ENCODE measurements around the gene C10orf90.

The C10orf90 gene, protein sequence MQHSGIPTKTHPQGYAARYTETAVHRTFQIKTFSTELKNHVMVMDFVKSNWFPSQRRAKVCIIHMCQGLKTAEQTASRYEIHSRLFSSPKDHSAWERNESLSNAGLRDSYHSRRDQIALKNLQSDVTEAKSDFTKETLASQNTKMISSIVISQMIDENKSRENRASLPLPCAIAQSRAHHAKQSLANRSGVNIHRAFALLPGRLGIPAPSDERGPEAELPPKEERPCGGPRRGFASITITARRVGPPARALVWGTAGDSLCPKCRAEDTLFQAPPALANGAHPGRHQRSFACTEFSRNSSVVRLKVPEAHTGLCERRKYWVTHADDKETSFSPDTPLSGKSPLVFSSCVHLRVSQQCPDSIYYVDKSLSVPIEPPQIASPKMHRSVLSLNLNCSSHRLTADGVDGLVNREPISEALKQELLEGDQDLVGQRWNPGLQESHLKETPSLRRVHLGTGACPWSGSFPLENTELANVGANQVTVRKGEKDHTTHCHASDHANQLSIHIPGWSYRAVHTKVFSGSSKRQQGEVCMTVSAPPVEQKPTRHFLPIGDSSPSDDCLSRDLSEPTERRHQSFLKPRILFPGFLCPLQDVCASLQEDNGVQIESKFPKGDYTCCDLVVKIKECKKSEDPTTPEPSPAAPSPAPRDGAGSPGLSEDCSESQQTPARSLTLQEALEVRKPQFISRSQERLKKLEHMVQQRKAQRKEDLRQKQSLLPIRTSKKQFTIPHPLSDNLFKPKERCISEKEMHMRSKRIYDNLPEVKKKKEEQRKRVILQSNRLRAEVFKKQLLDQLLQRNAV

DNA sequence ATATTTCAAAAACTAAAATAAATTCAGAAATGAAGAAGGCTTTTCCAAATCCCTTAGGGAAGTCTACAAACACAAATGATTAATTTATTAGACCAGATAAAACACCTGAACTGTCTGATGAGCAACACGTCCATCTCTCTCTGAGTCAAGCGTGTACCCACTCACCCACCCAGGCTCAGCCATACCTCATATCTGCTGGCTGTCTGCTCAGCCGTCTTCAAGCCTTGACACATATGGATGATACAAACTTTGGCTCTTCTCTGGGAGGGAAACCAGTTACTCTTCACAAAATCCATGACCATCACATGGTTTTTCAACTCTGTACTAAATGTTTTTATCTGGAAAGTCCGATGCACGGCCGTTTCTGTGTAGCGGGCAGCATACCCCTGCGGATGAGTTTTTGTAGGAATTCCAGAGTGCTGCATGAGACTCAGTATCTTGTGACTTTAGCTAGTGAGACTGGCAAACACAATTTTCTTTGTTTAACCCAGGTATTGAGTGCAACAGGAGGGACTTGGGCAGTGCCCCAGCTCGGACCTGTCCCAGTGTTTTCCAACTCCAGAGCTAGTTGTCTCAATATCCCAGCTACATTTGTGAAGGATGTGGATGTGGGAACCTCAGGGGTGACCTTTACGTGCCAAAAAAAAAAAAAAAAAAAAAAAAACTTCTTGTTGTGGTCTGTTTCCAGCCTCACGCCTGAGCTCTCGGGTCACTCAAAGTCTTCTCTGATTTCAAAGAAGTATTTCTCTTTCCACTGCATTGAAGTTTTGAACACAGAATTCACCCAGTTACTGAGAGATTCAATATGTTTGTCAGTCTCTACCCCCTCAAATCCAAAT, at the start of gene C10orf90:
Gene C10orf90, minus strand, starts transcription at position 638 of the 839 bp plus-strand sequence. Its CDS starts 213 bp downstream, at position 425.
- no peak for DNase-seq (ENCODE audit: low spot score)

DNA sequence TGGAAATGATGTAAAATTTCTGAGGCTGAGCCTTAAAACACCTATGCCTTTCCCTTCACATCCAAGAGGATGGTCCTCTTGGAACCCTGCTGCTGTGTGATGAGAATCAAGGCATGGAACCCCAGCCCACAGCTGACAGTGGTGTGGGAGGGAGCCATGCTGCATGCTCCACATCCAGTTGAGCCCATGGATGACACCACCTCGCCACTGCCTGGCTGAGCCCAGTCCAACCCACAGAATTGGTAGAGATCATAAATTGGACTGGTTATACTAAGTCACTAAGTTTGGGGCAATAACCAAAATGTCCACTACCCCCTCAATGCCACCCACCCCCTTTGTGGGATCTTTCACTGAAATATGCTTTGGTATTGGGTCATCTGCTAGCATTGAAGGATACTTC, 45.9 kb upstream of the C10orf90 start:
- DNase-seq (ENCODE audit: low spot score): no peak

GRCh38 chr10:126713594-126713993, 43.1 kb upstream of the C10orf90 start:
- no peak for DNase-seq (ENCODE audit: low spot score)

DNA sequence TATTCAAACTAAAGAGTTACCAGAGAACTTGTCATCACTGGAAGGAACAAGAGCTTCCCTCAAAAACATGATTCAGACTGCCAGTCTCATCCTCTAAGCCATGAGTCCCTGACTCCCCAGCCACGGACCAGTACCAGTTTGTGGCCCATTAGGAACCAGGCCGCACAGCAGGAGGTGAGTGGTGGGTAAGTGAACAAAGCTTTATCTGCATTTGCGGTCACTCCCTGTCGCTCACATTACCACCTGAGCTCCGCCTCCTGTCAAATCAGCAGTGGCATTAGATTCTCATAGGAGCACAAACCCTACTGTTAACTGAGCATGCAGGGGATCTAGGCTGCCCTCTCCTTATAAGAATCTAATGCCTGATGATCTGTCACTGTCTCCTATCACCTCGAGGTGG, 42.2 kb upstream of the C10orf90 start:
- DNase-seq (ENCODE audit: low spot score): no peak

- no peak for DNase-seq (ENCODE audit: low spot score)
Measured at GRCh38 chr10:126705951-126706565, 35.6 kb upstream of the C10orf90 start.

- no peak for DNase-seq (ENCODE audit: low spot score)
Measured at GRCh38 chr10:126705131-126705530, 34.6 kb upstream of the C10orf90 start.

GRCh38 chr10:126704649-126705048, 34.2 kb upstream of the C10orf90 start:
- DNase-seq (ENCODE audit: low spot score): no peak

GRCh38 chr10:126702181-126702580, 31.7 kb upstream of the C10orf90 start:
- DNase-seq (ENCODE audit: low spot score): no peak

GRCh38 chr10:126701526-126701925, 31.0 kb upstream of the C10orf90 start:
- no peak for DNase-seq (ENCODE audit: low spot score)

DNA sequence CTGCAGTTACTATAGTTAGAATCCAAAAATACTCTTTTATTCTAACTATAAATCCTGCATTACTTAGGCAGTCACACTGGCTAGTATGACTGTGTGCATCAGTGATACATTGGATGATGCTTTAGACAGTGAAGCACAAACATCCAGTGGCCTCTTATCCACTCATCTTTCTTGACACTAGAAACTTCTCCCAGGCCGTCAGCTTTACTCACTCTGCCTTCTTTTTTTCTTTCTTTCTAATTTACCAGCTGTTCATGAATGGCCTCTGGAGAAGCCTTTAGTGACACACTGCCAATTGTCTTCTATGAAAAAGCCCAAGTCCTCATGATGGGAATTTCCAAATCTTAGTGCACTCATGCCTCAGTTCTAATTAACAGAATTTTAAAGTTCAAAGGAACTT, 26.2 kb upstream of the C10orf90 start:
- DNase-seq (ENCODE audit: low spot score): no peak

DNA sequence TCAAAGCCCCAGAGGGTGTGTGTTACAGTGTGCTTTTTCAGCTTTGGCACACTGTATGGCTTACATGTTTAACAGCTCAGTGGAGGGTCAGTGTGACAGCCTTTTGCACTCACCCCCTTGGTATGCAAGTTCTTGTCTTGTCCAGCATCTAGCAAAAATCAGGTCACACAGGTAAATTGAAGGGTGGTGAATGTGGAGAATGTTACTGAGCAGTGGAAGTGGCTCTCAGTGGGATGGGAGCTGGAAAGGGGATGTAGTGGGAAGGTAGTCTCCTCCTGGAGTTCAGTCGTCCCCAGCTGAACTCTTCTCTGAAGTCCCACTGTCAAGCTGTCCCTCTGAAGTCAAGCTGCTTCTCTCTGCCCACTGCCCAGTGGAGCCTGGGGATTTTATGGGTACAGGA, 21.0 kb upstream of the C10orf90 start:
- DNase-seq (ENCODE audit: low spot score): no peak

GRCh38 chr10:126690534-126690933, 20.0 kb upstream of the C10orf90 start:
- DNase-seq (ENCODE audit: low spot score): no peak

DNA sequence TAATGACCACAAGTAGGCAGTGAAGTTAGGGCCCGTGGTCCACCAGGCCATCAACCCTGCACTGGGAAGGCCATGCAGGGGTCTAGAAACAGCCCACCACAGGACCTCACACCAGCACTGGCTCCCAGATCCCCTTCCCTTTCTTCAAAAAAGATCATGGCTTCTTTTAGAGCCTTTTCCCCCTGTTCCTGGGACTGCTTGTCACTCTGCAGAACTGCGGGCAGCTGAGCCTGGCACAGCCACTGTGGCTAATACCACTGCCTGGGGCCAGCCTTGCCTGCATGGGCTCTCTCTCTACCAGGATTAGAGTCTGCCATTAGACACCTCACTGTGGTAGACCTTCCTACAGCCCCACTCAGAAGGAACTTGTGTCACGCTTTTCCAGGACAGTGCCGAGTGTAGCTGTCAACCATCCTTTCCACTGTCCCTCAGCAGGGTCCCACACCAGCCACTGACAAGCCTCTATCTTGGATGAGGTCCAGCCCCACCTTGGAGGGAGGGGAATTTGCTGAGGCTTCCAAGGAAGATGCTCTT, 19.0 kb upstream of the C10orf90 start:
- DNase-seq (ENCODE audit: low spot score): no peak

DNA sequence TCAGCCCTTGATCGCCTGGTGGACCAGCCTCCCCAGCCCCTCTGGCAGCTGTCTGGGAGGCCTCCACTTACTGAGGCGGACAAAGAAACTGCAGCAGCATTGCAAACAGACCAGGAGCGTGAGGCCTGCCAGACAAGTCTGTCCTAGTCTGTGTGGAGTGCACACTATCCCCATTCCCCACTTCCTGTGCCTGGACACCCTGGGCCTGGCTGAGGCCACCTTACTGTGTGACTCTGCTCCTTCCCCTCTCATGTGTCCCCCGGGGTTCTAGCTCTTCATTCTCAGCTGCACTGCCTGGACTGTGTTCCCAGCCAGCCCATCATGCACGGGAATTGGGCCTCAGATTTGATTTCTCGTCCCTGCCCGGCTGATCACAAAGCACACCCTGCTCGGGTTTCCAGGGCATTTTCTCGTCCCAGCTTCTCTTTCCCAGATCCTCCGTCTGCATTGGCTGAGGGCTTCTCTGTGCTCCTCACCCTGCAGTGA, 16.7 kb upstream of the C10orf90 start:
- DNase-seq (ENCODE audit: low spot score): no peak

DNA sequence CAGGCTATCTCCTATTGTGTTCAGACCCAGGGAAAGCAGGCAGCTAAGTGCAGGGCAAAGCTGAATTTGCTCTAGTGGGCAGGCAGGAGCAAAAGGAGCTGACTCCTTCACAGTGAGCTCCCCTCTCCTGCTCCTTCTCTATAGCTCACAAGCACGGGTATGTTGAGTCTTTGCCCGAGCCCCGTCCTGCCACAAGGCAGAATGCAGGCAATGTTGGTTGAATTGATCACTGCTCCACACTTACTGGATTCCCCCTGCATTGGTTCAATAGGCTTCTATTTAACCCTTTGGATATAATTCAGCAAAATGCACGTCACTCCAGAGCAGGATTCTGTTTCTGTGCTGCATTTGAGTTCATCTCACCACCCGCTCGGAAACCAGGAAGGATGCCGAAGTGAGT, 16.2 kb upstream of the C10orf90 start:
- DNase-seq (ENCODE audit: low spot score): no peak

GRCh38 chr10:126686268-126686667, 15.8 kb upstream of the C10orf90 start:
- DNase-seq (ENCODE audit: low spot score): no peak

GRCh38 chr10:126685756-126686155, 15.3 kb upstream of the C10orf90 start:
- no peak for DNase-seq (ENCODE audit: low spot score)

DNA sequence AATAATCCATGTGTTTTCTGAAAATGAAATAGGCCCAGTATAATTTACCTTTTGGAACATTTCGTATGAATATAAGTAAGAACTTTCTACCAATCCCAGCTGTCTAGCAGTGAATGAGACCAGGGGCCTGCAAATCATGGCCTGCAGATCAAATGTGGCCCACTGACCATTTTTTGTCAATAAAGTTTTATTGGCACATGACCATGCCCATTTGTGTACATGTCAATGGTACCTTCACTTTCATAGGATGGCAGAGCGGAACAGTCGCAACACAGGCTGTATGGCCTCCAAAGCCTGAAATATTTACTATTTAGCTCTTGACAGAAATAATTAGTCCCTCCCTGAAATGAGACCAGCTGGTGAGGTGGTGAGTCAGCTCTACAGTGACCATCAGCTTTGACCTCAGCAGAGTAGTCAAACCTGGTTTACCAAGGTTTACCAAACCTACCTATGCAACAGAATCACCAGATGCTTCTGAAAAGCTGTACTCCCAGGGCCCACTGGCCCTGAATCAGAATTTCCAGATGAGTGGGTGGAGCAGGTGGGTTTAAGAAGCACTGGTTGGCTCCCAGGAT, 13.8 kb upstream of the C10orf90 start:
- no peak for DNase-seq (ENCODE audit: low spot score)

GRCh38 chr10:126683466-126683865, 13.0 kb upstream of the C10orf90 start:
- no peak for DNase-seq (ENCODE audit: low spot score)

DNA sequence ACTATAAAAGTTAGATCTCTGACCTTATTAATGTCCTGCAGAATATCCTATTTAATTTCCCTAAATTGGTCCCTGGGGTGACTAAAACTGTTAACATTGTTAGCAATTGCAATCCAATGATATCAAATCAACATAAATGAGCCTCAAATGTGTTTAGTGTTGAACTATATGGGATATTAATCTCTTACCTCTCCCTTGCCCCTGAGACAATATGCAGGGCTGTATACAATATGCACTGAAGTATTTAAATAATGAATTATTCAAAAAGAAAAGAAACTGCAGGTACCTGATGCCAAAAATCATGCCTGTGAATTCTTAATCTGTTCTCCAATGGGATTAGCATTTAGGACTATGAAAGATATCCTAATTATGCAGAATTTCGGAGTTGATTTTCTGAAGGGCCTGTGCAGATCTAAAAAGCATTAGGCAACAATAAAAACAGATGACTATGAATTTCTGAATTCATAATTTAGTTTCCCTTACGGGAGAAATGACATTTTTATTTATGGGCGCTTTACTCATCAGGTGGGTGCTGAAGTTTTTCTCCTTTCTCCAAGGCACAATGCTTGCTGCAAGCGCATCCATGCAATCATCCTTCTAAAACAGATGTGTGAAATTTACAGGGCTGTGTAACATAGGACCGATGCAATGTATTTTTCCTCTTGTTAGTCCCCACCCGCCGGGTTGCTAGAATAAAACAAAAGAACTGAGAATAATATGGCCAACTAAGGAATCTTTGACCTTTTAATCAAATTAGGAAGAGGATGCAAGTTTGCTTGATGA, 5.4 kb upstream of the C10orf90 start:
- DNase-seq (ENCODE audit: low spot score): no peak
